Esophagus squamous epithelium (tissue), 5 donors: Measurements from ENCODE around the gene KRT1. TPM values are rescaled to one million over a fixed set of nuclear protein-coding genes. Genes with fewer than 3 reads are reported as not detected.

Experiments
- DNase-seq: peaks from one replicate; lab custom pipeline; 2025; lab: John Stamatoyannopoulos, UW
- H3K27ac ChIP-seq, 4 donors: fragments of 200-600 bp; sonication (generic); one replicate each; pipeline ENCODE4 v1.5.1; 2016 to 2019; ENCODE audit warnings: mild to moderate bottlenecking in 1 of 4
- H3K27me3 ChIP-seq, 4 donors: fragments of 200-600 bp; sonication (generic); 1 replicate in 3 of 4; 2 replicates in 1 of 4; pipeline versions ENCODE4 v1.5.1 to v1.6.0; 2017 to 2021; ENCODE audit warnings: antibody characterized with exemption in 1 of 4
- H3K36me3 ChIP-seq, 3 donors: fragments of 200-600 bp; sonication (generic); one replicate each; pipeline ENCODE4 v1.5.1; 2016 to 2019
- H3K4me1 ChIP-seq, 3 donors: fragments of 200-600 bp; sonication (generic); one replicate each; pipeline ENCODE4 v1.5.1; 2017 to 2019
- H3K4me3 ChIP-seq, 4 donors: fragments of 200-600 bp; sonication (generic); 1 replicate in 3 of 4; 2 replicates in 1 of 4; pipeline ENCODE4 v1.5.1; 2016 to 2019; ENCODE audit warnings: mild to moderate bottlenecking in 2 of 4, moderate library complexity in 1 of 4
- H3K9me3 ChIP-seq, 3 donors: fragments of 200-600 bp; sonication (generic); one replicate each; pipeline ENCODE4 v1.5.1; 2016 to 2019
- CTCF ChIP-seq, 6 experiments: fragments of 450-650 bp in 4 of 6; fragments of 200-600 bp in 2 of 6; sonication (generic) in 2 of 6; IDR thresholded peaks; one replicate each; pipeline ENCODE4 v1.5.1; 2016 to 2019; ENCODE audit warnings: antibody characterized with exemption in 6 of 6, mild to moderate bottlenecking in 4 of 6, moderate library complexity in 4 of 6
- POLR2A ChIP-seq, 4 donors: fragments of 450-650 bp; IDR thresholded peaks; one replicate each; pipeline ENCODE4 v1.6.1; 2017; ENCODE audit warnings: antibody characterized with exemption in 4 of 4, mild to moderate bottlenecking in 4 of 4, moderate library complexity in 3 of 4
- WGBS, 2 donors: methylation state at CpG; one replicate each; pipeline ENCODE4 v1.1.5; 2018; 5-methylcytosine and 5-hydroxymethylcytosine counted together
- intact Hi-C: fragments of 100-400 bp; cut with DNase I; formaldehyde crosslinking; loops from one replicate; pipeline ENCODE4 v1.15.0; 2022
- total RNA-seq, 4 donors: library from RNA; depleted of rRNA; stranded (reverse); fragments of >200 nt; gene quantifications; one replicate each; pipeline ENCODE4 v1.1.0, GENCODE V29; 2016
- donor health status: DM: yes; HTN: yes; CAD: no.

The KRT1 gene
- total RNA-seq, 4 donors from 2014 or later: 0.19 to 43.7 (median 2.4) TPM

GRCh38 chr12:52724384-52724783 lies 44.2 kb upstream of the KRT1 start:
- DNase-seq: no peak
- no peak for TF ChIP-seq CTCF (IDR thresholded peaks at IDR 0.05)
- no peak for TF ChIP-seq POLR2A (IDR thresholded peaks at IDR 0.05)

GRCh38 chr12:52722680-52723079 lies 42.5 kb upstream of the KRT1 start:
- H3K4me3 ChIP-seq: no peak overlapping the region
- intact Hi-C loops: no loop called here
- TF ChIP-seq POLR2A (IDR thresholded peaks at IDR 0.05) (no peak), CTCF (IDR thresholded peaks at IDR 0.05) (no peak)
- H3K9me3 ChIP-seq: no peaks in the 10 kb centered on the region
- DNase-seq: no peak
- H3K27me3 ChIP-seq: peaks cover 0 to 15% (median 0%) of the 10 kb centered on the region in 4 donors
- H3K4me1 ChIP-seq: no peaks in the 10 kb centered on the region
- no peaks in the 10 kb centered on the region for H3K36me3 ChIP-seq
- WGBS, 2 donors: 71 to 77% methylated on average over 2 of the region's 2 CpGs
- no peak overlapping the region for H3K27ac ChIP-seq

More at GRCh38 chr12:52724384-52724783, 44.2 kb upstream of the KRT1 start:
- H3K36me3 ChIP-seq: no peaks in the 10 kb centered on the region
- peaks cover 0 to 14% (median 0%) of the 10 kb centered on the region in 4 donors for H3K27me3 ChIP-seq
- no peaks in the 10 kb centered on the region for H3K9me3 ChIP-seq
- WGBS, 2 donors: 80% methylated on average over 1 of the region's 3 CpGs; no CpG with 5 or more reads in 1 of the 2 donors
- no peaks in the 10 kb centered on the region for H3K4me1 ChIP-seq
- H3K4me3 ChIP-seq: no peak overlapping the region
- intact Hi-C loops: no loop called here
- no peak overlapping the region for H3K27ac ChIP-seq

- intact Hi-C loops: no loop called here
- no peak overlapping the region for H3K27ac ChIP-seq
- 36 to 38% methylated on average over 2 to 3 of the region's 3 CpGs for WGBS, 2 donors
- no peaks in the 10 kb centered on the region for H3K9me3 ChIP-seq
- DNase-seq: no peak
- H3K4me3 ChIP-seq: no peak overlapping the region
- no peak for TF ChIP-seq CTCF (IDR thresholded peaks at IDR 0.05)
- no peak for TF ChIP-seq POLR2A (IDR thresholded peaks at IDR 0.05)
- no peaks in the 10 kb centered on the region for H3K36me3 ChIP-seq
- peaks cover 0 to 16% (median 0%) of the 10 kb centered on the region in 4 donors for H3K27me3 ChIP-seq
- H3K4me1 ChIP-seq: no peaks in the 10 kb centered on the region
Observed at GRCh38 chr12:52721838-52722470, 41.7 kb upstream of the KRT1 start.

GRCh38 chr12:52720365-52720886 lies 40.2 kb upstream of the KRT1 start:
- Histone ChIP-seq H3K27me3 (peaks cover 0 to 26% (median 0%) of the 10 kb centered on the region in 4 donors), H3K4me1 (no peaks in the 10 kb centered on the region), H3K4me3 (no peak overlapping the region), H3K27ac (no peak overlapping the region), H3K9me3 (no peaks in the 10 kb centered on the region), H3K36me3 (no peaks in the 10 kb centered on the region)
- TF ChIP-seq POLR2A (IDR thresholded peaks at IDR 0.05) (no peak), CTCF (IDR thresholded peaks at IDR 0.05) (no peak)
- intact Hi-C loops: no loop called here
- DNase-seq: no peak
- 67 to 71% methylated on average over 6 to 7 of the region's 8 CpGs for WGBS, 2 donors

- Histone ChIP-seq H3K4me3 (no peak overlapping the region), H3K9me3 (no peaks in the 10 kb centered on the region), H3K4me1 (peaks cover 0 to 12% (median 8%) of the 10 kb centered on the region in 3 donors), H3K36me3 (no peaks in the 10 kb centered on the region), H3K27me3 (peaks cover 5 to 52% (median 12%) of the 10 kb centered on the region in 4 donors), H3K27ac (no peak overlapping the region)
- TF ChIP-seq CTCF (IDR thresholded peaks at IDR 0.05) (no peak), POLR2A (IDR thresholded peaks at IDR 0.05) (no peak)
- 92 to 93% methylated on average over 5 of the region's 5 CpGs for WGBS, 2 donors
- no peak for DNase-seq
- intact Hi-C loops: no loop called here
Observed at GRCh38 chr12:52716061-52716460, 35.9 kb upstream of the KRT1 start.
